Smooth muscle cell (in vitro differentiated cells): ENCODE measurements around the gene ELOVL7. TPM values are rescaled to one million over a fixed set of nuclear protein-coding genes. Genes with fewer than 3 reads are reported as not detected.
"Not testable (repeated sequence)": the region's sequence is repeated elsewhere in the genome, so short reads cannot be mapped to it uniquely, and the experiment has no call there.

Experiments used
- DNase-seq: peaks from one replicate; lab custom pipeline; 2025; ENCODE audit not compliant: unreplicated experiment; lab: John Stamatoyannopoulos, UW
- H2AFZ ChIP-seq: fragments of 200-600 bp; sonication (generic); 2 replicates; pipeline ENCODE4 v1.6.0; 2016; ENCODE audit warnings: antibody characterized with exemption, low read depth, mild to moderate bottlenecking
- H3F3A ChIP-seq: fragments of 200-600 bp; sonication (generic); 2 replicates; pipeline ENCODE4 v1.6.0; 2017; ENCODE audit warnings: antibody characterized with exemption, low read depth
- H3K27ac ChIP-seq: fragments of 200-600 bp; sonication (generic); 2 replicates; pipeline ENCODE4 v1.5.1; 2016; ENCODE audit warnings: low read depth, mild to moderate bottlenecking
- H3K27me3 ChIP-seq: fragments of 200-600 bp; sonication (generic); 2 replicates; pipeline ENCODE4 v1.6.1; 2016; ENCODE audit warnings: low read depth, mild to moderate bottlenecking
- H3K36me3 ChIP-seq: fragments of 200-600 bp; sonication (generic); 2 replicates; pipeline ENCODE4 v1.5.1; 2016; ENCODE audit warnings: low read depth
- H3K4me1 ChIP-seq: fragments of 200-600 bp; sonication (generic); 2 replicates; pipeline ENCODE4 v1.5.1; 2016; ENCODE audit warnings: low read depth
- H3K4me2 ChIP-seq: fragments of 200-600 bp; sonication (generic); 2 replicates; pipeline ENCODE4 v1.6.0; 2016; ENCODE audit warnings: mild to moderate bottlenecking
- H3K4me3 ChIP-seq: fragments of 200-600 bp; sonication (generic); 2 replicates; pipeline ENCODE4 v1.5.1; 2016; ENCODE audit warnings: mild to moderate bottlenecking
- H3K79me2 ChIP-seq: fragments of 200-600 bp; sonication (generic); 2 replicates; pipeline ENCODE4 v1.6.0; 2016; ENCODE audit warnings: low read depth, mild to moderate bottlenecking
- H3K9ac ChIP-seq: fragments of 200-600 bp; sonication (generic); 2 replicates; pipeline ENCODE4 v1.6.0; 2016; ENCODE audit warnings: low read depth
- H3K9me3 ChIP-seq: fragments of 200-600 bp; sonication (generic); replicated peaks from 2 replicates; pipeline ENCODE4 v1.5.1; 2016; ENCODE audit warnings: low read depth
- H4K20me1 ChIP-seq: fragments of 200-600 bp; sonication (generic); 2 replicates; pipeline ENCODE4 v1.6.0; 2016; ENCODE audit warnings: low read depth
- WGBS: methylation state at CpG from one replicate; pipeline ENCODE4 v1.1.7; 2016; ENCODE audit warnings: low lambda C conversion rate; 5-methylcytosine and 5-hydroxymethylcytosine counted together
- polyA plus RNA-seq: library from polyadenylated mRNA; unstranded; fragments of >200 nt; fragmentation: Nextera tagmentation; extraction: Ambion mirVana; gene quantifications from 2 replicates; pipeline ENCODE4 v1.2.1, GENCODE V29; 2016
- total RNA-seq: library from RNA; depleted of rRNA; stranded (reverse); fragments of >200 nt; gene quantifications from 2 replicates; pipeline ENCODE4 v1.2.3, GENCODE V29; 2014
- TF ChIP-seq, protein P1 (sequence below): fragments of 200-600 bp; sonication (generic); IDR thresholded peaks from 2 replicates; pipeline ENCODE4 v1.5.1; 2017; ENCODE audit warnings: borderline replicate concordance, mild to moderate bottlenecking, antibody characterized with exemption; ENCODE audit not compliant: insufficient read depth, poor library complexity, severe bottlenecking

Gene ELOVL7
- total and polyA plus RNA-seq, 2 experiments from 2014 or later = 1.0 to 5.0 TPM

DNA sequence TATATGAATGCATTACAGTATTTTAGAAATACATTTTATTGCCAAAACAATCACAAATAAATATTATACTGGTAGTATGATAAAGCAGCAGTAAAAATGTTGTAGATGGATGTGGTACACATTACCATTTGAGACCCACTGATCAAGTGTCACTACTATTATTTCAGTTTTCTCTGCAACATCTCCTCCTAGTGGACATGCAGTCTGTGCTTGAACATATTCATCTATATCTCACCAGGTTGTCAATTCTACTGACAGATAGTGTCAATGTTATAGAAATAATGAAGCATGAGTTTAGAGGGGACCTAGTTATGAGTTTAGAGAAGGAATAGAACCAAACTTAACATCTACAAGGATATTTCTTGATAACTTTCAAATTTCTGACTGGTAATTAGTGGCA lies 39.2 kb upstream of the ELOVL7 start:
- no peaks in the 10 kb centered on the region for H4K20me1 ChIP-seq
- no peaks in the 10 kb centered on the region for H3F3A ChIP-seq
- no peaks in the 10 kb centered on the region for H3K4me1 ChIP-seq
- no peaks in the 10 kb centered on the region for H3K79me2 ChIP-seq
- no peaks in the 10 kb centered on the region for H3K27me3 ChIP-seq
- no peak overlapping the region for H3K27ac ChIP-seq
- no peaks in the 10 kb centered on the region for H3K9me3 ChIP-seq
- H3K36me3 ChIP-seq = peaks cover 3% of the 10 kb centered on the region
- DNase-seq = no peak
- H3K4me2 ChIP-seq = no peak overlapping the region
- H3K9ac ChIP-seq = no peak overlapping the region
- no peak overlapping the region for H2AFZ ChIP-seq
- H3K4me3 ChIP-seq = no peak overlapping the region
- TF ChIP-seq, protein P1, sequence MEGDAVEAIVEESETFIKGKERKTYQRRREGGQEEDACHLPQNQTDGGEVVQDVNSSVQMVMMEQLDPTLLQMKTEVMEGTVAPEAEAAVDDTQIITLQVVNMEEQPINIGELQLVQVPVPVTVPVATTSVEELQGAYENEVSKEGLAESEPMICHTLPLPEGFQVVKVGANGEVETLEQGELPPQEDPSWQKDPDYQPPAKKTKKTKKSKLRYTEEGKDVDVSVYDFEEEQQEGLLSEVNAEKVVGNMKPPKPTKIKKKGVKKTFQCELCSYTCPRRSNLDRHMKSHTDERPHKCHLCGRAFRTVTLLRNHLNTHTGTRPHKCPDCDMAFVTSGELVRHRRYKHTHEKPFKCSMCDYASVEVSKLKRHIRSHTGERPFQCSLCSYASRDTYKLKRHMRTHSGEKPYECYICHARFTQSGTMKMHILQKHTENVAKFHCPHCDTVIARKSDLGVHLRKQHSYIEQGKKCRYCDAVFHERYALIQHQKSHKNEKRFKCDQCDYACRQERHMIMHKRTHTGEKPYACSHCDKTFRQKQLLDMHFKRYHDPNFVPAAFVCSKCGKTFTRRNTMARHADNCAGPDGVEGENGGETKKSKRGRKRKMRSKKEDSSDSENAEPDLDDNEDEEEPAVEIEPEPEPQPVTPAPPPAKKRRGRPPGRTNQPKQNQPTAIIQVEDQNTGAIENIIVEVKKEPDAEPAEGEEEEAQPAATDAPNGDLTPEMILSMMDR = no peak

GRCh38 chr5:60872892-60873291 lies 28.8 kb upstream of the ELOVL7 start:
- H3K27me3 ChIP-seq = no peaks in the 10 kb centered on the region
- H3K27ac ChIP-seq = no peak overlapping the region
- no peaks in the 10 kb centered on the region for H3F3A ChIP-seq
- TF ChIP-seq, protein P1 = no peak
- peaks cover 7% of the 10 kb centered on the region for H3K36me3 ChIP-seq
- H3K4me2 ChIP-seq = no peak overlapping the region
- H3K4me1 ChIP-seq = no peaks in the 10 kb centered on the region
- H3K4me3 ChIP-seq = no peak overlapping the region
- no peak overlapping the region for H3K9ac ChIP-seq
- no peak overlapping the region for H2AFZ ChIP-seq
- H3K79me2 ChIP-seq = no peaks in the 10 kb centered on the region
- DNase-seq = no peak
- H3K9me3 ChIP-seq = peaks cover 13% of the 10 kb centered on the region
- no peaks in the 10 kb centered on the region for H4K20me1 ChIP-seq

GRCh38 chr5:60870857-60871256 lies 26.8 kb upstream of the ELOVL7 start:
- Histone ChIP-seq H3K4me1 (no peaks in the 10 kb centered on the region), H3K9ac (no peak overlapping the region), H3K27ac (no peak overlapping the region), H3K9me3 (peaks cover 13% of the 10 kb centered on the region), H3K4me3 (no peak overlapping the region), H4K20me1 (no peaks in the 10 kb centered on the region), H2AFZ (no peak overlapping the region), H3K36me3 (peaks cover 7% of the 10 kb centered on the region), H3K27me3 (no peaks in the 10 kb centered on the region), H3K4me2 (no peak overlapping the region), H3K79me2 (no peaks in the 10 kb centered on the region), H3F3A (no peaks in the 10 kb centered on the region)
- TF ChIP-seq, protein P1 = no peak
- DNase-seq = no peak
- 96% methylated on average over 3 of the region's 3 CpGs for WGBS

- not testable (repeated sequence) for DNase-seq, H3K4me3 ChIP-seq, H3K4me2 ChIP-seq, H3K27ac ChIP-seq, H3K27me3 ChIP-seq, H3K79me2 ChIP-seq, H4K20me1 ChIP-seq, H3K4me1 ChIP-seq, H3K36me3 ChIP-seq, H3K9ac ChIP-seq, H2AFZ ChIP-seq, H3F3A ChIP-seq, H3K9me3 ChIP-seq
- 94% methylated on average over 16 of the region's 16 CpGs for WGBS
Measured at GRCh38 chr5:60860572-60860971, 16.5 kb upstream of the ELOVL7 start.
